NB4 (cell line): Measurements from ENCODE around the gene IL17D.

Experiments
- POLR2A ChIP-seq: IDR thresholded peaks from 2 replicates; pipeline ENCODE4 v1.6.1; 2011; ENCODE audit warnings: mild to moderate bottlenecking; ENCODE audit not compliant: insufficient read length; ENCODE audit errors: extremely low read depth
- TF ChIP-seq, protein P1 (sequence below): IDR thresholded peaks from one replicate; pipeline ENCODE4 v1.5.1; 2012; ENCODE audit warnings: low read depth, low read length

DNA sequence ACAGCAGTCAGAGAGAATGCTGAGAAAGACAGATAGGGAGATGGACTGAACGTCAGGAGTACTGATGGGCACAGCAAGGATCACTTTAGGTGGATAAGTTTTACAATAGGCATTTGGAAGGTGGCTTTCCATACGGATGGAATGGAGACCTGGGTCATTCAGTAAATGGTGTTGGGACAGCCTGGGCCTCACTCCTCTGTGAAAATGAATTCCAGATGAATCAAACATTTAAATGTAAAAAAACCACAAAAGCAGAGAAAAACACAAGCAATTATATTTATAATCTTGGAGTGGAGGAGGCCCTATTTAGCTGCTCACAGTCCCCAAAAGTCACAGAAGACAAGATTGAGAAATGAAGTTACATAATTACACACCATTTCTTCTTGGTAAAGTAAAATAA, 4.7 kb downstream of the IL17D start:
- TF ChIP-seq, protein P1, sequence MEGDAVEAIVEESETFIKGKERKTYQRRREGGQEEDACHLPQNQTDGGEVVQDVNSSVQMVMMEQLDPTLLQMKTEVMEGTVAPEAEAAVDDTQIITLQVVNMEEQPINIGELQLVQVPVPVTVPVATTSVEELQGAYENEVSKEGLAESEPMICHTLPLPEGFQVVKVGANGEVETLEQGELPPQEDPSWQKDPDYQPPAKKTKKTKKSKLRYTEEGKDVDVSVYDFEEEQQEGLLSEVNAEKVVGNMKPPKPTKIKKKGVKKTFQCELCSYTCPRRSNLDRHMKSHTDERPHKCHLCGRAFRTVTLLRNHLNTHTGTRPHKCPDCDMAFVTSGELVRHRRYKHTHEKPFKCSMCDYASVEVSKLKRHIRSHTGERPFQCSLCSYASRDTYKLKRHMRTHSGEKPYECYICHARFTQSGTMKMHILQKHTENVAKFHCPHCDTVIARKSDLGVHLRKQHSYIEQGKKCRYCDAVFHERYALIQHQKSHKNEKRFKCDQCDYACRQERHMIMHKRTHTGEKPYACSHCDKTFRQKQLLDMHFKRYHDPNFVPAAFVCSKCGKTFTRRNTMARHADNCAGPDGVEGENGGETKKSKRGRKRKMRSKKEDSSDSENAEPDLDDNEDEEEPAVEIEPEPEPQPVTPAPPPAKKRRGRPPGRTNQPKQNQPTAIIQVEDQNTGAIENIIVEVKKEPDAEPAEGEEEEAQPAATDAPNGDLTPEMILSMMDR: no peak
- no peak for TF ChIP-seq POLR2A
